GM19452 (cell line): ENCODE measurements around the gene EZH1.

ENCODE experiments used
- ATAC-seq: cut with Tn5 transposase; IDR thresholded peaks from one replicate; pipeline ENCODE4 v1.9.1; 2021; ENCODE audit not compliant: unreplicated experiment

The EZH1 gene

GRCh38 chr17:42684929-42685556 is 59.8 kb downstream of the EZH1 start:
- no peak for ATAC-seq

- ATAC-seq: no peak
Measured at GRCh38 chr17:42683407-42684034, 61.3 kb downstream of the EZH1 start.

GRCh38 chr17:42682722-42683403 is 62.0 kb downstream of the EZH1 start:
- no peak for ATAC-seq

DNA sequence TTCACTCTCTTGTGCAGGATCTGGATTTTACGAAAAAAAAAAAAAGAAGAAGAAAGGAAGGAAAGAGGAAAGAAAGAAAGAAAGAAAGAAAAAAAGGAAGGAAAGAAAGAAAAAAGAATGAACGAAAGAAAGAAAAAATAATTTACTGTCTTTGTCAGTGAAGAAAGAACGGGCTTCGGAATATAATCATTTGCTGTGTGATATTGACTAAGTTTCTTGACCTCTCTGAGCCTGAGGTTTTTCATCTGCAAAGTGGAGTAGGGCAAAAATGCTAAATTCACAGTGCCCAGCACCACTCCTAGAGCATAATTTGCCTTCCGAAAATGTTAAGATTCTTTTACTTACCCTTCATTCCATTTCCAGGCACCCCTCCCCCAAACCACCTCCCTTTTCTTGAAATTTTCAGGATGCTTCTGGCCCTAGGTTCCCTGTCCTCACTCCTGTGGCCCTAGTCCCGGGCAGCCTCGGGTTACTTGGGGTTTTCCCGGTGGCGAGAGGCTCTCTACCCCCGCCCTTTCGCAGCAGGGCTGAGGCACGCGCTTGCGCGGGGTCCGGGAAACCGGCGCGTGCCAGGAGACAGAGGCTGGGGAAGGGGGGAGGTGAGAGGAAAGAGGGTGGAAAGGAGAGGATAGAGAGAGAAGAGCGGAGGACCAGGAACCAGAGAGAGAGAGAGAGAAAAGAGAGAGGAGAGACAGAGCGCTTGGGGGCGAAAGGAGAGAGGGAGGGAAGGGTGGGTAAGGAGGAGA is 62.7 kb downstream of the EZH1 start, which contains the start of gene CNTNAP1:
CNTNAP1 (plus strand) TSS at position 556 of the 746 bp plus-strand sequence. CDS start 299 bp downstream, outside the sequence.
- ATAC-seq: no peak

GRCh38 chr17:42680331-42680808 is 64.5 kb downstream of the EZH1 start:
- ATAC-seq: no peak

DNA sequence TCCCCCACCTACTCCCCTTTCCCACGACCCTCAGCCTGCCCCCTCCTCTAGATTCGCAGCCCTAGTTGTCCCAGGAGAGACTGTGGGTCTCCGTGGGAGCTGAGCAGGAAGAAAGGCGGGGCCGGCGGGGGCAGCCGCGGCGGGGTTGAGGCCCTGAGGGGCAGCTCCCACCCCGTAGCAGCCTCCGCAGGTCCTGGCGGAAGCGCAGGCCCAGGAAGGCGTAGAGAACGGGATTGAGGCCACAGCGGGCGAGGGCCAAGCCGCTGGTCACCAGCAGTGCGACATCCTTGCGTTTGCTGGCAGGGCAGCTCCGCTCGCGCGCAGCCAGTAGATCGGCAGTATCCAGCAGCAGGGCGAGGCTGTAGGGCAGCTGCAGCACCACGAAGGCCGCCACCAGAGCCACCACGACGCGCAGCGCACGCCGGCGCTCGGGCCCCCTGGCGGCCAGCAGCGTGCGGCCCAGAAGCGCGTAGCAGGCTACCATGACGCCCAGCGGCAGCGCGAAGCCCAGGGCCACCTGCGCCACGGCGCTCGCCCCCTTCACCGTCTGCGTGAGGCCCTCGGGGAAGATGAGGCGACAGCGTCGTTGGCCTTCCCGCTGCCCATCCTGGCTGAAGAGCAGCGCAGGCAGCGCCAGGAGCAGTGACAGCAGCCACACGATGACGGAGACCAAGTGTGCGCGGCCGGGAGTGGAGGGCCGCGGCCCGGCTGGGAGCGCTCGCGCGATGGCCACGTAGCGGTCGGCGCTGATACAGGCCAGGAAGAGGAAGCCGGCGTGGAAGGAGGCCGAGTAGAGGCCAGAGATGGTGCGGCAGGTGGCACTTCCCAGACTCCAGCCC is 65.1 kb downstream of the EZH1 start:
- ATAC-seq: no peak

GRCh38 chr17:42678951-42679491 is 65.8 kb downstream of the EZH1 start:
- no peak for ATAC-seq

GRCh38 chr17:42677921-42678781 is 66.7 kb downstream of the EZH1 start:
- peak; percentile 30 for ATAC-seq

- ATAC-seq: peak; percentile 55
Measured at GRCh38 chr17:42677012-42677857, 67.6 kb downstream of the EZH1 start.

GRCh38 chr17:42676424-42677011 is 68.3 kb downstream of the EZH1 start, which contains the start of gene PLEKHH3:
Gene PLEKHH3, minus strand, starts transcription at chr17:42676994. Its CDS starts 431 bp downstream, at chr17:42676563.
- ATAC-seq: no peak

GRCh38 chr17:42675965-42676423 is 68.8 kb downstream of the EZH1 start:
- no peak for ATAC-seq

DNA sequence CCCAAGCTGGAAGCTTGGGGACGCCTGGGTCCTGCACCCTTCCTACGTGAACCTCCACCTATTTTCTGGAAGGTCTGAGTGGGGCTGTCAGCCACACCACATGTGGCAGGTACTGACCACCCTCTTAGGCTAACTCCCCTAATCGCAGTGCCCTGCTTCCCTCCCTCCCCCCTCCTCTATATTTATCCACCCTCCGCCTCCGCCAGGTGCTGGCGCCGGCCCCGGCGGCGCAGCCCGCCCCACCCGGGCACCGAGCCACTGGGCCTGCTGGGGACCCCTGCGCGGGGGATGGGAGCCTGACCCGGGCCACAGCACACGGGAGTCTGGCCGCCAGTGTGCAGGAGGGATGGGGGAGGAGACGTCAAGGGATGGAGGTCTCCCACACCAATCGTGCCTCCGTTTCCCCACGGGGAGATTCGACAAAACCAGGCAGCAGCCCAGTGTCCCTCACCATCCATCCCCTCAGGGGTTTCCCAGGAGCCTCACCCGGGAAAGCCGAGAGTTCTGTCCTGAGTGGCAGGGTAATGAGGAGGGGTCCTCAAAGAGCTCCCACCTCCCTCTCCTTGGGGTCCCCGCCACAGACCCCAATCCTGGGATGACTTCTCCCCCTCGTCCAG is 69.4 kb downstream of the EZH1 start:
- ATAC-seq: no peak

DNA sequence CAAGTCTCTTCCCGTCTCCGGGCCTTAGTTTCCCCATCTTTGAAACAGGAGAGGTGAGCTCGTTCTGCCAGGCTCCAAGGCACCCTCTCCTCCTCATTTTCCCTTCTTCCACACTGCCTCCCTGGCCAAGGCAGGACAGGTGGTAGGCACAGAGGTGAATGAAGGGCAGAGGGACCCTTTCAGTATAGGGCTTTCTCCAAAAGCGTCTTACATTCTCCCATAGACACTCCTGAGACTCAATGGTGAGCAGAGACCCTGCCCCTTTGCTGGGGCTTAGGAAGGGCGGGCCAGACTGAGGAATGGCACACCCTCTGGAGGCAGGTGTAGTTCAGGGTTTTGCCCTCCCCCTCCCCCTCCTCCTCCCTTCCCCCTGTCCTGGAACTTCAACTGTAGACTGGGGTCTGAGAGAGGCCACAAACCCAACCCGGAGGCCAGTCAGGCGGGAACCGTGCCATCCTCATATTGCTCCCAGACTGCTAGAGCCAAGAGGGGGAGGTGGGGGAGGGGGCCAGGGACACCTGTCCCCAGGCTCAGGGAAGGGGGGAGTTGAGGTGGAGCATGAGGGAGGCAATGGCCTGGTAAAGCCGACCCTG is 70.0 kb downstream of the EZH1 start:
- ATAC-seq: no peak

DNA sequence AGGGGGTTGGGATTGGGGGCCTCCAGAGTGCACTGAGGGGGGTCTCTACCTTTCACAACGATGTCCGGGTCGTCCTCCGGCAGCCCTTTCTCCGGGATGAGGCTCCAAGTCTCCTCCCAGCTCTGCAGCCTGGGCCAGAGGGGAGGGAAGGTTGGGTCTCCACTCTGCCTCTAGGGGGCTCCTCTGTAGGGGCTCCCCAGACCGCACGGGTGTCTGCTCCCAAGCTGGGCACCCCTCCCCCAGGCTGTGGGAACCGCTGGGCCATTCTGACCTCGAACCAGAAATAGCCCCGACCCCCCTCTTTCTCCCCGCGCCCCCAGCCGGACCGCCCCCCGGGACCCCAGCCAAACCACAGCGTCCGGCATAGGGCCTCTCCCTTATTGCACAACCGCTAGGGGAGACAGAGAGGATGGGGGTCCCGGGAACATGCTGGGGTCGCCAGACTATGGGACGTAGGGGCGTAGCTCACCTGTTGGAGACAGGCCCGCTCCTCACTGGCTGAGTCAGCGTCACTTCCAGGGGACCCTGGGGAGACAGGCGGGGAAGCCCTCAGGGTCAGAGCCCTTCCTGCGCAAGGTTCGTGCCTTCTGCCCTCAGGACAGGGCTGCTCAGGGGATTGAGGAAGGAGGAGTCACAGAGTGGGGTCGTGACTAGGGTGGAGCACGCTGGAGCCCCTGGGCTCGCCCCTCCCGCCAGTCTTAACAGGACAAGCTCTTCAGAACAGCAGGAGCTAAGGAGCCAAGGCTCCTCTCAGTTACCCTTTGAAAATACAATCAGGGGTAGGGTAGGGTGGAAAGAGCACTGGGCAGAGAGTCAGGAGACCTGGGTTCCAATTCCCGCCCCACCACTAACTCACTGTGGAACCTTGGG is 70.7 kb downstream of the EZH1 start:
- ATAC-seq: no peak

- ATAC-seq: no peak
Measured at GRCh38 chr17:42673266-42673884, 71.5 kb downstream of the EZH1 start.
